Body of pancreas (tissue), 4 donors: ENCODE measurements around the gene HYOU1. TPM values are rescaled to one million over a fixed set of nuclear protein-coding genes. Genes with fewer than 3 reads are reported as not detected.

ENCODE experiments used
- ATAC-seq: fragments of 150-250 bp; one replicate; pipeline ENCODE4 v1.9.1; 2016
- DNase-seq, 4 donors: peaks; one replicate each; pipeline ENCODE4 v3.0.0-alpha.2; 2019
- H3K27ac ChIP-seq, 4 donors: fragments of 200-600 bp; sonication (generic); 1 replicate in 3 of 4; 2 replicates in 1 of 4; pipeline versions ENCODE4 v1.5.1 to v1.6.1; 2016 to 2019; ENCODE audit warnings: mild to moderate bottlenecking in 1 of 4, mixed read lengths in 1 of 4, moderate library complexity in 1 of 4
- H3K27me3 ChIP-seq, 2 donors: fragments of 200-600 bp; sonication (generic); one replicate each; pipeline ENCODE4 v1.6.0; 2016; ENCODE audit warnings: mild to moderate bottlenecking in 1 of 2
- H3K36me3 ChIP-seq, 2 donors: fragments of 200-600 bp; sonication (generic); replicated peaks in 1 of 2; 2 replicates each; pipeline ENCODE4 v1.5.1; 2016; ENCODE audit warnings: low read depth in 2 of 2; ENCODE audit not compliant: insufficient read depth in 1 of 2
- H3K4me1 ChIP-seq: fragments of 200-600 bp; sonication (generic); one replicate; pipeline ENCODE4 v1.6.0; 2016
- H3K4me3 ChIP-seq, 2 donors: fragments of 200-600 bp; sonication (generic); 1 replicate in 1 of 2; 2 replicates in 1 of 2; pipeline ENCODE4 v1.5.1; 2016 to 2019
- H3K9me3 ChIP-seq, 3 donors: fragments of 200-600 bp; sonication (generic); 1 replicate in 2 of 3; 2 replicates in 1 of 3; pipeline ENCODE4 v1.5.1; 2016
- POLR2A ChIP-seq, 3 donors: fragments of 450-650 bp; IDR thresholded peaks; one replicate each; pipeline ENCODE4 v1.6.1; 2016; ENCODE audit warnings: antibody characterized with exemption in 3 of 3, mild to moderate bottlenecking in 2 of 3
- WGBS, 2 donors: methylation state at CpG; one replicate each; pipeline ENCODE4 v1.1.5; 2017; 5-methylcytosine and 5-hydroxymethylcytosine counted together
- intact Hi-C: fragments of 100-400 bp; cut with DNase I; formaldehyde crosslinking; loops from one replicate; pipeline ENCODE4 v1.15.1; 2023
- total RNA-seq, 2 donors: library from RNA; depleted of rRNA; stranded (reverse); fragments of >200 nt; gene quantifications; one replicate each; pipeline ENCODE4 v1.1.0, GENCODE V29; 2016
- TF ChIP-seq, protein P1 (sequence below), 7 experiments: fragments of 450-650 bp in 4 of 7; fragments of 200-600 bp in 3 of 7; sonication (generic) in 3 of 7; IDR thresholded peaks; one replicate each; pipeline ENCODE4 v1.5.1; 2016 to 2019; ENCODE audit warnings: antibody characterized with exemption in 7 of 7

The HYOU1 gene
- total RNA-seq, 2 donors from 2014 or later = 121 to 218 TPM

DNA sequence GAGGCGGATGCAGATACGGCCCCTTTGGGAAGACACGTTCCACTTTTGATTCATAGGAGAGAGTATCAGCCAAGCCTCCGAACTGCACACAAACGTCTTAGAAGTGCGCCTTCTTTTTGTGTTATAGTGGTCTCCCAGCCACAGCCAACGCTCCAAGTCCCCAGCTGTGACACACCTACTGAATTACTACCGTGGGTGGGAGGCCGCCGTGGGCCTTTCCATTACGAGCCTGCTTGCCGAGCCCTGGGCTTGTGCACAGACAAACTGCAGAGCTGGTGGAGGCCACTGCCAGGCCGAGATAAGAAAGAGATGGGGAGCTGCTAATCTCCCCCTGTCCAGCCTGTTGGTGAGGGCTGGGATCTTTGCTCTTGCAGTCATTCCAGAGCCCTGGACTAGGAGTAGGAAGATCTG, 28.4 kb upstream of the HYOU1 start:
- Histone ChIP-seq H3K4me1 (peaks cover 22% of the 10 kb centered on the region), H3K4me3 (peak overlapping the region in 1 of 2 donors; percentile 8), H3K27ac (peak overlapping the region; percentile 46 to 95 (median 94)), H3K36me3 (peaks cover 0 to 15% of the 10 kb centered on the region in 2 donors), H3K9me3 (no peaks in the 10 kb centered on the region), H3K27me3 (no peaks in the 10 kb centered on the region)
- intact Hi-C loops = no loop called here
- ATAC-seq (no peak), DNase-seq (no peak)
- no peak for TF ChIP-seq POLR2A (IDR thresholded peaks at IDR 0.05)
- TF ChIP-seq, protein P1, sequence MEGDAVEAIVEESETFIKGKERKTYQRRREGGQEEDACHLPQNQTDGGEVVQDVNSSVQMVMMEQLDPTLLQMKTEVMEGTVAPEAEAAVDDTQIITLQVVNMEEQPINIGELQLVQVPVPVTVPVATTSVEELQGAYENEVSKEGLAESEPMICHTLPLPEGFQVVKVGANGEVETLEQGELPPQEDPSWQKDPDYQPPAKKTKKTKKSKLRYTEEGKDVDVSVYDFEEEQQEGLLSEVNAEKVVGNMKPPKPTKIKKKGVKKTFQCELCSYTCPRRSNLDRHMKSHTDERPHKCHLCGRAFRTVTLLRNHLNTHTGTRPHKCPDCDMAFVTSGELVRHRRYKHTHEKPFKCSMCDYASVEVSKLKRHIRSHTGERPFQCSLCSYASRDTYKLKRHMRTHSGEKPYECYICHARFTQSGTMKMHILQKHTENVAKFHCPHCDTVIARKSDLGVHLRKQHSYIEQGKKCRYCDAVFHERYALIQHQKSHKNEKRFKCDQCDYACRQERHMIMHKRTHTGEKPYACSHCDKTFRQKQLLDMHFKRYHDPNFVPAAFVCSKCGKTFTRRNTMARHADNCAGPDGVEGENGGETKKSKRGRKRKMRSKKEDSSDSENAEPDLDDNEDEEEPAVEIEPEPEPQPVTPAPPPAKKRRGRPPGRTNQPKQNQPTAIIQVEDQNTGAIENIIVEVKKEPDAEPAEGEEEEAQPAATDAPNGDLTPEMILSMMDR (IDR thresholded peaks at IDR 0.05) = no peak
- 1 to 3% methylated on average over 6 to 13 of the region's 13 CpGs for WGBS, 2 donors

DNA sequence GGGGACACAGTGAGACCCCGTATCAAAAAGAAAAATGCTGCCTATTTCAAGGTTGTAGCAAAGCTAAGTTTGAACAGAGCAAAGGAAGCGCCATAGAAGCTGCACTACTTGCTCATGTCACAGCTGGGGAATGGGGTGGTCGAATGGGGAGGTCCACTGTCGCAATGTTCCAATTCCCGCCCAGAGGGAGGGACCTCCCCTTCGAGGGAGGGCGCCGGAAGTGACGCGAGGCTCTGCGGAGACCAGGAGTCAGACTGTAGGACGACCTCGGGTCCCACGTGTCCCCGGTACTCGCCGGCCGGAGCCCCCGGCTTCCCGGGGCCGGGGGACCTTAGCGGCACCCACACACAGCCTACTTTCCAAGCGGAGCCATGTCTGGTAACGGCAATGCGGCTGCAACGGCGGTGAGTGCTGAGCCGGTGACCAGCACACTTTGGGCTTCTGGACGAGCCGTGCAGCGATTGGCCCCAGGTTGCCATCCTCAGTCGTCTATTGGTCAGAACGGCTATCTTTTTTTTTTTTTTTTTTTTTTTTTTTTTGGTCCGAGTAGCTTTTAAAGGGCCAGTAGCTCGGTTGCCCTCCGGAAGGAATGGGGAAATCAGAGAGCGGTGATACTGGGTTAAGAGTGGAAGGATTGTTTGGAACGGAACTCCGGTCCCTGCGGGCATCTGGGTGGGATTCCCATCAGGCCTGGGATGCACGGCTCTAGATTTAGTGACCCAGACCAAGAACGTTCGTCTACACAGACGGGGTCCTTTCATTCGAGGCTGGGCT, 27.8 kb upstream of the HYOU1 start, which contains the start of gene HMBS:
Gene HMBS, plus strand, starts transcription at position 219 of the 774 bp plus-strand sequence. Its CDS starts 153 bp downstream, at position 372.
- DNase-seq (peak; percentile 93 to 95 (median 94)), ATAC-seq (peak; percentile 97)
- TF ChIP-seq, protein P1 (IDR thresholded peaks at IDR 0.05) = no peak
- peak; percentile 45 to 82 (median 69) for TF ChIP-seq POLR2A (IDR thresholded peaks at IDR 0.05)
- peaks cover 0 to 20% of the 10 kb centered on the region in 2 donors for H3K36me3 ChIP-seq
- 0% methylated on average over 27 to 45 of the region's 45 CpGs for WGBS, 2 donors
- no peaks in the 10 kb centered on the region for H3K27me3 ChIP-seq
- peak within 1 kb of the TSS; percentile 72 to 95 (median 94) for H3K27ac ChIP-seq
- intact Hi-C loops = no loop called here
- peaks cover 22% of the 10 kb centered on the region for H3K4me1 ChIP-seq
- peak within 1 kb of the TSS; percentile 68 to 86 for H3K4me3 ChIP-seq
- H3K9me3 ChIP-seq = no peaks in the 10 kb centered on the region

DNA sequence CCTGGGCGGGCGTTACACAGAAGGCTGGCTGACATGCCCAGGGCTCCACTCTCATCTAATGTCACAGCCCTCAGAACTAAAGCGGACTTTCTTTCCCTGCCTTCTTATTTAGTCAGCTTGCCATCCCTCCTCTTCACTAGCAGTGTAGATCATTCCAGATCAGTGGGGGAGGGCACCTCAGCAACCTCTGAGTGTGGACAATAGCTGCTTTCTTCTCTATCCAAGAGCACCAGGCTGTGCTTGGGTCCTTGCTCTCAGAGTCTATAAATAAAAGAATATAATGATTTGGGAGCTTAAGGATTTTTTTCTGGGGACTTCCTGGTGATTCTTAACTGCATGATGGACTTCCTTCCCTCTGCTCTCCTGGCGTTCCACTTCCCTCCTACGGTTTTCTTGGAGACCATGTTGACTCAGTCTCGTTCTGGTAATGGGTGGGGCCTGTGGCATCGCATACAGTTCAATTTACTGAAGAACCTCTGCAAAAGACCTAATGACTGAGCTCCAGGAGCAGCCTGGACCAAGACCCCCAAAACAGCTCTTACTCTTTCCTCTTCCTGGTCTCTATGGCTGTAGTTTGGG, 24.8 kb upstream of the HYOU1 start:
- WGBS, 2 donors = 71% methylated on average over 7 of the region's 7 CpGs

DNA sequence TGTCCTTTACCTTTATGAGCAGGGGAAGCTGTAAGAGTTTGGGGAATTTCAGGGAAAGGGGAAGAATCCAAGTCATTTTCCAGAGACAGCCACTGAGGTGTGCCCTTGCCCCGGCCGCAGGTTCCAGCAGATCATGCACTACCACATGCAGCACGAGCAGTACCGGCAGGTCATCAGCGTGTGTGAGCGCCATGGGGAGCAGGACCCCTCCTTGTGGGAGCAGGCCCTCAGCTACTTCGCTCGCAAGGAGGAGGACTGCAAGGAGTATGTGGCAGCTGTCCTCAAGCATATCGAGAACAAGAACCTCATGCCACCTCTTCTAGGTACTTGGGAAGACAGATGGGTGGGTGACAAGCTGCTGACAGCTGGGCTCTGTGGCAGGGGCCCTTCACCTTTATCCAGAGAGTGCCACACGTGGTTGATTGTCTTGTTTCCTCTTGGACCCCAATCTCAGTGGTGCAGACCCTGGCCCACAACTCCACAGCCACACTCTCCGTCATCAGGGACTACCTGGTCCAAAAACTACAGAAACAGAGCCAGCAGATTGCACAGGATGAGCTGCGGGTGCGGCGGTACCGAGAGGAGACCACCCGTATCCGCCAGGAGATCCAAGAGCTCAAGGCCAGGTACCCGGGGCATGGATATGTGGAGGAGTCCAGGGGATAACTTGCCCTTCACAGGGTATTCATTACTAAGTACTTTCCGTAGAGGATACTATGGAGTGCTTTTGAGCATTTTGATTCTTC, 21.8 kb upstream of the HYOU1 start:
- no peak for ATAC-seq
- no peaks in the 10 kb centered on the region for H3K4me1 ChIP-seq
- 90% methylated on average over 17 to 19 of the region's 19 CpGs for WGBS, 2 donors
- H3K9me3 ChIP-seq = no peaks in the 10 kb centered on the region
- H3K36me3 ChIP-seq = peaks cover 19 to 60% of the 10 kb centered on the region in 2 donors
- no peak overlapping the region for H3K4me3 ChIP-seq
- intact Hi-C loops = no loop called here
- DNase-seq = no peak
- no peak for TF ChIP-seq POLR2A (IDR thresholded peaks at IDR 0.05)
- no peak overlapping the region for H3K27ac ChIP-seq
- no peaks in the 10 kb centered on the region for H3K27me3 ChIP-seq

More for the DNA sequence above, 24.8 kb upstream of the HYOU1 start:
- intact Hi-C loops = no loop called here
- Histone ChIP-seq H3K9me3 (no peaks in the 10 kb centered on the region), H3K27ac (peak overlapping the region in 1 of 4 donors; percentile 9), H3K4me3 (no peak overlapping the region), H3K36me3 (peaks cover 17 to 49% of the 10 kb centered on the region in 2 donors), H3K4me1 (peaks cover 14% of the 10 kb centered on the region), H3K27me3 (no peaks in the 10 kb centered on the region)
- DNase-seq (no peak), ATAC-seq (no peak)
- no peak for TF ChIP-seq POLR2A (IDR thresholded peaks at IDR 0.05)
- TF ChIP-seq, protein P1 (IDR thresholded peaks at IDR 0.05) = no peak

DNA sequence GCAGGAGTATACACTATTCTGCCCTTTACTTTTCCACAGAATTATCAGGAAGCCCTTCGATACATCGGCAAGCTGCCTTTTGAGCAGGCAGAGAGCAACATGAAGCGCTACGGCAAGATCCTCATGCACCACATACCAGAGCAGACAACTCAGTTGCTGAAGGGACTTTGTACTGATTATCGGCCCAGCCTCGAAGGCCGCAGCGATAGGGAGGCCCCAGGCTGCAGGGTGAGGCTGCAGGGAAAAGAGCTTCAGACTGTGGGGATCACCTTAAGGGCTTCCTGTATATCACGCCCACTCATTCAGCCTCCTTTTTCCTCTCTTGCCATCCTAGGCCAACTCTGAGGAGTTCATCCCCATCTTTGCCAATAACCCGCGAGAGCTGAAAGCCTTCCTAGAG, 20.8 kb upstream of the HYOU1 start:
- H3K4me3 ChIP-seq = no peak overlapping the region
- DNase-seq = no peak
- ATAC-seq = no peak

More for the DNA sequence above, 20.8 kb upstream of the HYOU1 start:
- Histone ChIP-seq H3K36me3 (peaks cover 19 to 69% of the 10 kb centered on the region in 2 donors), H3K4me1 (no peaks in the 10 kb centered on the region), H3K9me3 (no peaks in the 10 kb centered on the region), H3K27ac (no peak overlapping the region), H3K27me3 (no peaks in the 10 kb centered on the region)
- 89 to 94% methylated on average over 7 to 11 of the region's 11 CpGs for WGBS, 2 donors
- TF ChIP-seq, protein P1 (IDR thresholded peaks at IDR 0.05) = no peak
- no peak for TF ChIP-seq POLR2A (IDR thresholded peaks at IDR 0.05)
- intact Hi-C loops = no loop called here
